T-helper 17 cell (primary cell): ENCODE results near the gene OPA1. TPM values are rescaled to one million over a fixed set of nuclear protein-coding genes. Genes with fewer than 3 reads are reported as not detected.
A peak's percentile ranks its signal among the peaks of the same experiment; 100 is the strongest.

Experiments
- ATAC-seq: fragments of 150-1000 bp; cut with Tn5 transposase; 2 replicates; pipeline ENCODE4 v1.10.0; 2021; ENCODE audit warnings: mild to moderate bottlenecking, moderate library complexity
- DNase-seq, 3 donors: peaks; one replicate each; pipeline versions ENCODE4 v3.0.0 to v3.0.0-alpha.2; 2020 to 2021
- H3K9me3 ChIP-seq: one replicate; pipeline ENCODE4 v1.7.0; 2013; ENCODE audit warnings: low read length, mild to moderate bottlenecking; ENCODE audit not compliant: control insufficient read depth, poor library complexity, severe bottlenecking
- H3K27ac Mint-ChIP-seq: one replicate; pipeline ENCODE4 v1.8.0; 2022; ENCODE audit warnings: mild to moderate bottlenecking, moderate library complexity, mixed read lengths
- H3K27me3 Mint-ChIP-seq: one replicate; pipeline ENCODE4 v1.8.0; 2022; ENCODE audit warnings: mixed read lengths
- H3K36me3 Mint-ChIP-seq: one replicate; pipeline ENCODE4 v1.8.0; 2022; ENCODE audit warnings: low read depth, mixed read lengths
- H3K4me1 Mint-ChIP-seq: one replicate; pipeline ENCODE4 v1.8.0; 2022; ENCODE audit warnings: mild to moderate bottlenecking, mixed read lengths
- H3K4me3 Mint-ChIP-seq: one replicate; pipeline ENCODE4 v1.8.0; 2022; ENCODE audit warnings: mild to moderate bottlenecking, moderate library complexity, mixed read lengths
- total RNA-seq, 4 donors: library from RNA in 2 of 4; stranded (reverse) in 2 of 4; gene quantifications; one replicate each; pipeline ENCODE4 v1.2.3 and lab custom pipeline; 2022 to 2026

OPA1 gene, protein sequence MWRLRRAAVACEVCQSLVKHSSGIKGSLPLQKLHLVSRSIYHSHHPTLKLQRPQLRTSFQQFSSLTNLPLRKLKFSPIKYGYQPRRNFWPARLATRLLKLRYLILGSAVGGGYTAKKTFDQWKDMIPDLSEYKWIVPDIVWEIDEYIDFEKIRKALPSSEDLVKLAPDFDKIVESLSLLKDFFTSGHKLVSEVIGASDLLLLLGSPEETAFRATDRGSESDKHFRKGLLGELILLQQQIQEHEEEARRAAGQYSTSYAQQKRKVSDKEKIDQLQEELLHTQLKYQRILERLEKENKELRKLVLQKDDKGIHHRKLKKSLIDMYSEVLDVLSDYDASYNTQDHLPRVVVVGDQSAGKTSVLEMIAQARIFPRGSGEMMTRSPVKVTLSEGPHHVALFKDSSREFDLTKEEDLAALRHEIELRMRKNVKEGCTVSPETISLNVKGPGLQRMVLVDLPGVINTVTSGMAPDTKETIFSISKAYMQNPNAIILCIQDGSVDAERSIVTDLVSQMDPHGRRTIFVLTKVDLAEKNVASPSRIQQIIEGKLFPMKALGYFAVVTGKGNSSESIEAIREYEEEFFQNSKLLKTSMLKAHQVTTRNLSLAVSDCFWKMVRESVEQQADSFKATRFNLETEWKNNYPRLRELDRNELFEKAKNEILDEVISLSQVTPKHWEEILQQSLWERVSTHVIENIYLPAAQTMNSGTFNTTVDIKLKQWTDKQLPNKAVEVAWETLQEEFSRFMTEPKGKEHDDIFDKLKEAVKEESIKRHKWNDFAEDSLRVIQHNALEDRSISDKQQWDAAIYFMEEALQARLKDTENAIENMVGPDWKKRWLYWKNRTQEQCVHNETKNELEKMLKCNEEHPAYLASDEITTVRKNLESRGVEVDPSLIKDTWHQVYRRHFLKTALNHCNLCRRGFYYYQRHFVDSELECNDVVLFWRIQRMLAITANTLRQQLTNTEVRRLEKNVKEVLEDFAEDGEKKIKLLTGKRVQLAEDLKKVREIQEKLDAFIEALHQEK
- total RNA-seq (10 to 100 TPM; 49.3 to 58.9 TPM), total RNA-seq (lab: John Stamatoyannopoulos, UW) (103 to 132 reads per million in 2 donors)

DNA sequence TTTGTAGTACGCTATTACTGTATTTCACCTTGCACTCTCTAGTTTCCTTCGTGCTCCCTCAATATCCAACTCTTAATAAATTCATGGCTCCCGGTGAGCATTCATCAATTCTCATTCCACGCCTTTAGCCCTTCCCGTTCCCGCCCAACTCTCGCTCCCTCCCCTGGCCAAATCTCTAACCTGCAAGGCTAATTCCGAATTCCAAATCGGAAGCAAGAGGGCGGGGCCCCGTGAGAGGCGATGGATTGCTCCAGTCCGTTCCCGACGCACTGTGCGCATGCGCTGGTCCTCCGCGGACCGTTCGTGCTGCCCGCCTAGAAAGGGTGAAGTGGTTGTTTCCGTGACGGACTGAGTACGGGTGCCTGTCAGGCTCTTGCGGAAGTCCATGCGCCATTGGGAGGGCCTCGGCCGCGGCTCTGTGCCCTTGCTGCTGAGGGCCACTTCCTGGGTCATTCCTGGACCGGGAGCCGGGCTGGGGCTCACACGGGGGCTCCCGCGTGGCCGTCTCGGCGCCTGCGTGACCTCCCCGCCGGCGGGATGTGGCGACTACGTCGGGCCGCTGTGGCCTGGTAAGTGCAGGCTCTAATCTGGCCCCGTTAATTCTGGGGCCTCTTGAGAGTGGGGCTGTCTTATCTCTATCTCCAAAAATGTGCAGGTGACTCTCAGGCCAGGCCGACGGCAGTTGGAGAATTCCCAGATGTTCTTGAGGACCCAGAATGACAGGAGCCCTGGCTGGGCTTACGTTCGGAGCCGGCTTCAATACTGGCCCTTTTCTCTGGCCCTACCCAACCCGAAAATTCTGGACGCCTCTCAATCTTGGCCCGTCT, at the start of gene OPA1:
Gene OPA1 (plus strand): TSS at position 368 of the 827 bp plus-strand sequence. CDS start 170 bp downstream, at position 538.
- peaks cover 10% of the 10 kb centered on the region for H3K36me3 Mint-ChIP-seq
- peaks cover 41% of the 10 kb centered on the region for H3K4me1 Mint-ChIP-seq
- ATAC-seq (peak; percentile 90), DNase-seq (peak; percentile 71 to 78 (median 75))
- H3K9me3 ChIP-seq = no peaks in the 10 kb centered on the region
- H3K4me3 Mint-ChIP-seq = peak within 1 kb of the TSS; percentile 100
- H3K27ac Mint-ChIP-seq = peak within 1 kb of the TSS; percentile 98
- H3K27me3 Mint-ChIP-seq = no peaks in the 10 kb centered on the region

DNA sequence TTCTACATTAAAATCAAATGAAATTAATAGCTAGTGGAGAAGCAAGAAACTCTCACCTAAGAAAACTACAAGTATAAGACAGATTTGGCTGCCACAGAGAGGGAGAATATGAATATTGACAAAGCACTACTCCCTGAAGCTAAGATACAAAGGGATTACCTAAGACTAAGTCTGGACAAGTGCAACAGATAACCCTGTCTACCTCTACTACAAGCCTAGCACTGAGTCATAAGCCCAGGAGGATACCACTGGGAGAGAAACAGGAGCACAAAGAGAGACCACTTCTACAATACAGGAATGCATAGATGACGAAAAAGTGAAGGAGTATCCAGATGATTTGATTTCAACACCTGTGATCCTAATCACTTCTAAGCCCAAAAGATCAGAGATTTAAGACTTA, 48.7 kb upstream of the OPA1 start:
- H3K4me1 Mint-ChIP-seq = no peaks in the 10 kb centered on the region
- H3K9me3 ChIP-seq = no peaks in the 10 kb centered on the region
- DNase-seq (no peak), ATAC-seq (no peak)
- no peaks in the 10 kb centered on the region for H3K27me3 Mint-ChIP-seq
- no peak overlapping the region for H3K4me3 Mint-ChIP-seq
- peaks cover 2% of the 10 kb centered on the region for H3K36me3 Mint-ChIP-seq
- H3K27ac Mint-ChIP-seq = no peak overlapping the region

DNA sequence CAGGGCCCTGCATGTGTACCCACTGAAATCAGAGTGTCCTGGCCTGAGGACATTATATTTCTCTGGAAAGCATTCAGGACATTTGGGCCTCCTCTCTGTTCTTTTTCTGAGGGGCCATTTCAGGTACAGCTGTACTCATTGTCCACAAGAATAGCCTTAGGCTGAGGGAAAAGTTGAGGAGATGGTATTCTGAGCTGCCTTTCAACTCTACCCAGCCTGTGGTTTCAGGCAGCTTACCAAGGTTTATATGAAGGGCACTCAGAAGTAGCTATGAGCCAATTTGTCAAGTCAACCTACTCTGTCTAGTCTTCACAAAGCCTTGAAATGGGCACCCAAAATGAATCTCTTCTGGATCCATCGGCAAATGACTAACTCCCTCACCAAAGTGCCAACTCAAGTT, 47.7 kb upstream of the OPA1 start:
- Mint-ChIP-seq H3K4me1 (no peaks in the 10 kb centered on the region), H3K27ac (no peak overlapping the region), H3K4me3 (no peak overlapping the region), H3K27me3 (no peaks in the 10 kb centered on the region), H3K36me3 (peaks cover 2% of the 10 kb centered on the region)
- H3K9me3 ChIP-seq = no peaks in the 10 kb centered on the region
- ATAC-seq (no peak), DNase-seq (no peak)

DNA sequence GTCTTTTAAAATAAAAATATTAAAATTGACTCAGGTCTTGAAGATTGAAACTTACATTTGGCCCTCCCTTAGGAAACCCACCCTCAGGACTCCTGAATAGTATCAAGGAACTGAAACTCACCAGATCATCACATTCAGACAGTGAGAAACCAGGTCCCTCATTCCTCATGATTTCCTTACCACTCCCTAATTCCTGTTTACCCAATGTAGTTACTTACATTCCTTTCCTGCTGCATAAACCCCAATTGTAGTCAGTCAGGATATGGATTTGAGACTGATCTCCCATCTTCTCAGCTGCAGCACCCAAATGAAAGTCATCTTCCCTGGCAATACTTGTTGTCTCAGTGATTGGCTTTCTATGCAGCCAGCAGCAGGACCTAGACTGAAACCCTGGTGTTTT, 46.9 kb upstream of the OPA1 start:
- Mint-ChIP-seq H3K36me3 (peaks cover 2% of the 10 kb centered on the region), H3K27me3 (no peaks in the 10 kb centered on the region), H3K4me3 (no peak overlapping the region), H3K27ac (no peak overlapping the region), H3K4me1 (no peaks in the 10 kb centered on the region)
- no peak for ATAC-seq
- no peaks in the 10 kb centered on the region for H3K9me3 ChIP-seq
- no peak for DNase-seq

DNA sequence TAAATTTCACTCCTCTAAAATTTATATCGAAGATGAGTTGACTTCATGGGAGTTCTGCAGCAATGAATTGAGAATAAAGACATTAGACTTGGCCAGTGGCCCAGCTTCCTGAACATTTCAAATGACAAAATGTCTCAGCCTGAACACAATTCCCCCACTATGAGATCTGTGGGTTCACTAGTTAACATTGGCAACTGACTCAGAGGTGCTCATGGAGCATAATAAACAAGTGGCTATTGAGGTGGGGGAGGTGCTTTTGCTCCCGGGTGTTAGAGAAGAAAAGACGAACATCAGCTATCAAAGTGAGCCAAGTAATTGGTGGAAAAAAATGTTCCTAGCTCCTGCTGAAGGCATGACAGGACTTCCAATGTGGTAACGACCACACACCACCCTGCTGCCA, 44.6 kb upstream of the OPA1 start:
- Mint-ChIP-seq H3K27ac (no peak overlapping the region), H3K27me3 (peaks cover 6% of the 10 kb centered on the region), H3K4me1 (no peaks in the 10 kb centered on the region), H3K4me3 (no peak overlapping the region), H3K36me3 (no peaks in the 10 kb centered on the region)
- peaks cover 2% of the 10 kb centered on the region for H3K9me3 ChIP-seq
- DNase-seq = no peak
- ATAC-seq = no peak

DNA sequence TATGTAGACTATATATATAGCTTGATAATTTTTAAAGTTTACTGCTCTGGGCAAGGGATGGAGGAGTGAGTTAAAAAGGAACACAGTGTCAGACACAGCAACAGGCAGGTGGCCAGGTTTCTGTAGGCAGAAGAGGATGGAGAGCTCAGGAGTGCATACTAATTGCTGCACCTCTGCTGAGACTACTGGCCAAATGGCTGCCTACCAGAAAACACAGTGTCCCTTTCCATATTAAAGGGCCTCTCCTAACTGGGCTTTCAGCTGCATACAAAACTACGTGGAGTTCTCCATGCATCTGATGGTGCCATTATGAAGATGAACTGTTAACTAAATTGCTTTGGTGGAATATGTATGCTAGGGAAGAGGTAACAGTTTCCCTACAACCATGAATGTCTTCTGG, 40.1 kb upstream of the OPA1 start:
- no peak overlapping the region for H3K4me3 Mint-ChIP-seq

DNA sequence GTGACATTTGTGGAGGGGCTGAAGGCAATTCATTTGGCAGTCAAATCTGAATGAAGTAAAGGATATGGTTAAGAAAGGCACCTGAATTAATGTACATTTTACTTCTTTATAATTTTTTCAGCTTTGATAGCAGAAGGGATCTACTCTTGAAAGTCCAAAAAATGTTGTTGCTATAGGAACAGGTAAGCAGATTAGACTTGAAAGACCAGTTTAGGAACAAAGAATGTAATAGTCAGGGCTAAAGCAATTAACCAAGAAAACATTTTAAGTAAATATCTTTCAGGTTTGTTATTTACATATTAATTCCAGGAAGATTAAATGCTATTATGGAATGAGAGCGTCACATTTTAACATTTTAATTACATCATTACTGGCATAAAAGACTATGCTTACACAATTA, 39.4 kb upstream of the OPA1 start:
- ATAC-seq (no peak), DNase-seq (no peak)
- H3K9me3 ChIP-seq = peaks cover 2% of the 10 kb centered on the region
- H3K27me3 Mint-ChIP-seq = peaks cover 6% of the 10 kb centered on the region
- H3K4me1 Mint-ChIP-seq = no peaks in the 10 kb centered on the region
- H3K36me3 Mint-ChIP-seq = peaks cover 4% of the 10 kb centered on the region
- H3K27ac Mint-ChIP-seq = no peak overlapping the region
- no peak overlapping the region for H3K4me3 Mint-ChIP-seq

More for the DNA sequence above, 40.1 kb upstream of the OPA1 start:
- ATAC-seq = no peak
- Mint-ChIP-seq H3K4me1 (no peaks in the 10 kb centered on the region), H3K36me3 (no peaks in the 10 kb centered on the region), H3K27me3 (peaks cover 6% of the 10 kb centered on the region), H3K27ac (no peak overlapping the region)
- no peak for DNase-seq
- H3K9me3 ChIP-seq = peaks cover 2% of the 10 kb centered on the region

DNA sequence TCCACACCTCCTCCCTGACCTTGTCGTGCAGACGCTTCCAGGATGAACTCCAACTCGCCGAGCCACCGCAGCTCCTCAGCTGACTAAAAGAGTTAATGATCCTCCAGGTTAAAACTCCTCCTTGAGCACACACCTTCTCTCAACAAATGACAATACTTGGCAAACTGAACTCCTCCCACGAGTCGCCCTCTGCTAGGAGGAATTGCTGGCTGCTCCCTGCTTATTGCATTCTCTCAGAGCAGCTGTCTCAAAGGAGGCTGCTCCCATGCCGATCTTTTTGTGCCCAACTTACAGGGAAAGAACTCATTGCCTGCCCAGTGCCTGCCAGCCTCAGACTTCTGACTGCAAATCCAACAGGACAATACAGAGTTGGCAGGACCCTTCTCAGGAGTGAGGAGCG, 38.2 kb upstream of the OPA1 start, which contains the start of gene ATP13A4:
Gene ATP13A4 (minus strand): TSS at position 85 of the 400 bp plus-strand sequence. CDS start 96 bp downstream, outside the sequence.
- DNase-seq (no peak), ATAC-seq (no peak)
- Mint-ChIP-seq H3K27me3 (peaks cover 6% of the 10 kb centered on the region), H3K4me3 (no peak within 1 kb of the TSS), H3K27ac (no peak within 1 kb of the TSS), H3K4me1 (no peaks in the 10 kb centered on the region), H3K36me3 (peaks cover 4% of the 10 kb centered on the region)
- H3K9me3 ChIP-seq = peaks cover 2% of the 10 kb centered on the region

DNA sequence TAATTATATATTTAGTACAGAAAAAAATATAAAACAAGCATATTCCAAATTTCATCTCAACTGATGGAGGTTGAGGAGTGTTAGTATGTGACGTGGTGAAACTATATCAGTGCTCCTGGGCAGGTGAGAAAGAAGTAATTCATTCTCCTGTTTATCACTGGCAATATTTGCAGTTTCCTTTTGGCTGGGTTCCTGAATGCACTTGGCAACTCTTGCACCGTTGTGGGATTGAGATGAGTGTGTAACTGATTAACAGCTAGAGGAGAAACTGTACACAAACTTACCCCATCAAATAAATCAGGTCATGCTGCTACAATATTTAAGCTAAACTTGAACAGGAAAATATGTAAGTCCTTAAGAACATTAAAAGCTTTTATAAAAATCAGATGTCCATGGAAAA, 36.2 kb upstream of the OPA1 start:
- ATAC-seq = no peak
- Mint-ChIP-seq H3K27ac (no peak overlapping the region), H3K36me3 (peaks cover 4% of the 10 kb centered on the region), H3K4me3 (no peak overlapping the region), H3K4me1 (no peaks in the 10 kb centered on the region), H3K27me3 (peaks cover 6% of the 10 kb centered on the region)
- H3K9me3 ChIP-seq = peaks cover 2% of the 10 kb centered on the region
- no peak for DNase-seq

DNA sequence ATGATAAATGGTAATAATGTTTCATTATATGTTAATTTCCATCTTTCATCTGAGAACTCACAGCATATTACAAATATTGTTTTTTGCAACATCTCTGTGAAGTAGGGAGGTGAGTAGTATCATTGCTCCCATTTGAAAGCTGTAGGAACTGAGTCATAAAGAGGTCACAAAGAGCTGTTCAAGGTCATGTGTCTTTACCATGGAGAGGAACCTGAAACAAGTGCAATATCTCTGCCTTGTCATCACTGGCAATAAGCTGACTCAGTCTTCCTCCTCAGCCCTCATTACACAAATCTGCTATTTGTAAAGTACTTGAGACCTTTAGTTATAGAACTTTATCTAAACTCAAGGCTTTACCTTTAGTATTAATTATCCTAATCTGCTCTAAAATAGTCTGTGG, 33.9 kb upstream of the OPA1 start:
- H3K27ac Mint-ChIP-seq = no peak overlapping the region
- H3K4me1 Mint-ChIP-seq = no peaks in the 10 kb centered on the region
- DNase-seq (no peak), ATAC-seq (no peak)
- H3K4me3 Mint-ChIP-seq = no peak overlapping the region
- H3K36me3 Mint-ChIP-seq = peaks cover 4% of the 10 kb centered on the region
- no peaks in the 10 kb centered on the region for H3K27me3 Mint-ChIP-seq
- H3K9me3 ChIP-seq = no peaks in the 10 kb centered on the region

DNA sequence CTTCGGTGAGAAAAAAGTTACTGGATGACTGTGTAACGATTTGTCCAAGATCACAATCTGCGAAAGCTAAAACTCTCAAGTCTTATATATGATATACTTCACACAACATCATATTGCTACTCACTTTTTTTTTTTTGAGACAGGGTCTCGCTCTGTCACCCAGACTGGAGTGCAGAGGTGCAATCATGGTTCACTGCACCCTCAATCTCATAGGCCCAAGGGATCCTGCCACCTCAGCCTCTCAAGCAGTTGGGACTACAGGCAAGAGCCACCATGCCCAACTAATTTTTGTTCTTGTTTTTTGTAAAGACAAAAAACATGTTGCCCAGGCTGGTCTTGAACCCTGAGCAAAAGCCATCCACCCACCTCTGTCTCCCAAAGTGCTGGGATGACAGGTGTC, 32.9 kb upstream of the OPA1 start:
- DNase-seq (no peak), ATAC-seq (no peak)
- H3K4me1 Mint-ChIP-seq = peaks cover under 1% of the 10 kb centered on the region
- no peaks in the 10 kb centered on the region for H3K27me3 Mint-ChIP-seq
- no peak overlapping the region for H3K4me3 Mint-ChIP-seq
- no peaks in the 10 kb centered on the region for H3K9me3 ChIP-seq
- H3K36me3 Mint-ChIP-seq = peaks cover 4% of the 10 kb centered on the region
- H3K27ac Mint-ChIP-seq = no peak overlapping the region

DNA sequence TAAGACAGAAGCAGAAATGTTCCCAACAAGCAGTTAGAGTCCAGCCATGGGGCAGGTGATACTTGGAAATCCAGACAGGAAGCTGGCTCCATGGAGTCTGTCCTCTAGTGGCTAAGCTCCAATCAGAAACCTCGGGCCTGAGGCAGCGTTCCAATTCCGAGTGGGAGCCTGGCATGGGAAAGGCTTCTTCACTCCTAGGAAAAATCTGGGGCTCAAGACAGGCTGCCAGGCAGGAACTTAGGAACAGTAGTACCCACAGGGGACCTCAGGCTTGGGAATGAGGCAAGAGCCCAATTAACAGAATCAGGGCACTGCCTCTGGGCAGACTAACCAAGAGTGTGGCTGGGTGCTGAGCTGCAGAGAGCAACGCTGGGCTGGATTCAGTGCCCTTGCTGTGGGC, 32.1 kb upstream of the OPA1 start:
- no peak for ATAC-seq
- Mint-ChIP-seq H3K4me1 (peaks cover 2% of the 10 kb centered on the region), H3K27me3 (no peaks in the 10 kb centered on the region), H3K27ac (no peak overlapping the region), H3K4me3 (no peak overlapping the region), H3K36me3 (peaks cover 4% of the 10 kb centered on the region)
- no peaks in the 10 kb centered on the region for H3K9me3 ChIP-seq
- no peak for DNase-seq
